Caco-2 (cell line): ENCODE results near the gene NUP210L. TPM values are rescaled to one million over a fixed set of nuclear protein-coding genes. Genes with fewer than 3 reads are reported as not detected.
A peak's percentile ranks its signal among the peaks of the same experiment; 100 is the strongest.

Experiments used
- Bru-seq: library from RNA; stranded (reverse); fragments of 400-500 nt; gene quantifications from one replicate; lab custom pipeline; 2021; lab: Mats Ljungman, UMichigan
- BruChase-seq, 2 experiments: library from RNA; stranded (reverse); fragments of 400-500 nt; gene quantifications; one replicate each; lab custom pipeline; 2021; lab: Mats Ljungman, UMichigan
- BruUV-seq: library from RNA; stranded (reverse); fragments of 400-500 nt; replicated peaks from 2 replicates; lab custom pipeline; 2021; lab: Mats Ljungman, UMichigan
- CTCF ChIA-PET: fragments of 300-600 bp; sonication (Branson Sonifier 250); formaldehyde crosslinking; loops from one replicate; lab custom pipeline; 2022; ENCODE audit warnings: antibody characterized with exemption; lab: Charles Lee
- POLR2A ChIA-PET: fragments of 300-600 bp; sonication (Branson Sonifier 250); formaldehyde crosslinking; loops from one replicate; lab custom pipeline; 2022; ENCODE audit warnings: antibody characterized with exemption; lab: Charles Lee
- DNase-seq, 2 experiments: peaks; one replicate each; pipeline versions ENCODE4 v3.0.0 to v3.0.0-alpha.2; 2020 to 2022
- H3K27me3 ChIP-seq: replicated peaks from 2 replicates; pipeline ENCODE4 v1.6.0; 2011; ENCODE audit warnings: low read length; ENCODE audit not compliant: control insufficient read depth, insufficient read depth
- H3K36me3 ChIP-seq: 2 replicates; pipeline ENCODE4 v1.5.1; 2011; ENCODE audit warnings: low read length; ENCODE audit not compliant: control insufficient read depth, insufficient read depth
- H3K4me1 ChIP-seq: fragments of 250-450 bp; sonication (Bioruptor Pico); 2 replicates; pipeline ENCODE4 v1.5.1; 2020; ENCODE audit warnings: mild to moderate bottlenecking
- H3K4me3 ChIP-seq: 2 replicates; pipeline ENCODE4 v1.5.1; 2011; ENCODE audit warnings: low read depth, mild to moderate bottlenecking, control low read depth, low read length
- H3K9me3 ChIP-seq: fragments of 250-450 bp; sonication (Bioruptor Pico); 2 replicates; pipeline ENCODE4 v1.5.1; 2020; ENCODE audit warnings: mild to moderate bottlenecking, moderate library complexity
- H3K27ac Mint-ChIP-seq: one replicate; pipeline ENCODE4 v1.8.0; 2022; ENCODE audit warnings: mixed read lengths; ENCODE audit not compliant: unreplicated experiment
- H3K27me3 Mint-ChIP-seq: one replicate; pipeline ENCODE4 v1.8.0; 2022; ENCODE audit warnings: mixed read lengths; ENCODE audit not compliant: insufficient read depth, unreplicated experiment
- H3K36me3 Mint-ChIP-seq: one replicate; pipeline ENCODE4 v1.8.0; 2022; ENCODE audit warnings: mild to moderate bottlenecking, mixed read lengths; ENCODE audit not compliant: insufficient read depth, unreplicated experiment
- H3K4me1 Mint-ChIP-seq: one replicate; pipeline ENCODE4 v1.8.0; 2022; ENCODE audit warnings: low read depth, mixed read lengths; ENCODE audit not compliant: unreplicated experiment
- H3K4me3 Mint-ChIP-seq: one replicate; pipeline ENCODE4 v1.8.0; 2022; ENCODE audit warnings: mild to moderate bottlenecking, moderate library complexity, mixed read lengths; ENCODE audit not compliant: unreplicated experiment
- H3K9me3 Mint-ChIP-seq: one replicate; pipeline ENCODE4 v1.8.0; 2022; ENCODE audit warnings: mixed read lengths; ENCODE audit not compliant: unreplicated experiment
- intact Hi-C: fragments of 100-400 bp; cut with micrococcal nuclease; formaldehyde crosslinking; loops from one replicate; pipeline ENCODE4 v1.10.0; 2022; ENCODE audit not compliant: unreplicated experiment
- long read RNA-seq: library from polyadenylated mRNA; stranded (forward); transcript quantifications from one replicate; pipeline ENCODE4 v2.0.0, GENCODE V29; 2022
- total RNA-seq: library from RNA; stranded (reverse); gene quantifications from 2 replicates; pipeline ENCODE4 v1.2.3, GENCODE V29; 2022
- TF ChIP-seq, protein P1 (sequence below), 2 experiments: fragments of 200-600 bp in 1 of 2; IDR thresholded peaks; 1 replicate in 1 of 2; 2 replicates in 1 of 2; pipeline versions ENCODE4 v1.5.1 to v1.8.0; 2011 to 2022; ENCODE audit warnings: antibody characterized with exemption in 1 of 2, control low read depth in 1 of 2, inconsistent platforms in 1 of 2, low read depth in 1 of 2, low read length in 1 of 2, mild to moderate bottlenecking in 1 of 2, moderate library complexity in 1 of 2; ENCODE audit not compliant: insufficient read depth in 1 of 2, severe bottlenecking in 1 of 2, unreplicated experiment in 1 of 2

Gene NUP210L
- 0.07 and 0.19 TPM in 2 replicates for total RNA-seq
- Bru-seq, nascent RNA: percentile 20 among the genes with signal in this experiment
- percentile 23 among the genes with signal in this experiment for BruChase-seq, experiment 1, labeled RNA remaining after a 2-hour chase
- BruChase-seq, experiment 2, labeled RNA remaining after a 6-hour chase: percentile 26 among the genes with signal in this experiment
- long read RNA-seq, partial matches to known transcripts: 0 of 2 reads
- long read RNA-seq, other reads (novel, unspliced or antisense): 2 of 2 reads

DNA sequence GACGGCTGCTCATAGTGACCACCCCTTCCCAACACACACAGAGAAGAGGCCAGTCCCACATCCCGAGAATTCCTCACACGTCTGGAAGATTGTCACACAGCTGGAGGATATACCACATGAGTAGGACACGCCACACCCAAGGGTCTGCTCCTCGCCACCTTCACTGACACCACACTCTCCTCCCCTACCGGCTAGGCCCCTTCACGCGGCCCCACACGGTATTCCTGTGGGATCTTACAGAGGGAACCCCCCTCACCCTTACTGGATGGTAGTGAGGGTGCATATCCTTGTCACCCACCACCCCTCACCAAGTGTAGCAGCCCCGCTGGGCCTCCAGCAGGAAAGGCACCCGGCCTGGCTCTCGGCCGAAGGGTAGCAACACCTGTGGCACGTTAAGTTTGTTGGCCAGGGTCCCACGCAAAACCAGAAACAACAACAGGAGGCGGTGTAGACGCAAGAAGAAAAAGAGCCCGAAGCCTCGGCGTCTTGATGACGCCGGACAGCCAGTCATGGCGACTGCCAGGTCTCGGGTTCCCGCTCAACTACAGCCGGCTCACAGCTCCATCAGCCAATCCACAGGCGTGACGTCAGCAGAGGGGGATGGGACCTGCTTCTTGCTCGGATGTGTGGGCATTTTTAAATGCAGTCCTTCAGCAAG lies at the start of gene NUP210L:
Gene NUP210L, minus strand, starts transcription at position 540 of the 658 bp plus-strand sequence.
- peaks cover 18% of the 10 kb centered on the region for H3K4me1 Mint-ChIP-seq
- H3K4me3 ChIP-seq: no peak within 1 kb of the TSS
- H3K36me3 ChIP-seq: no peaks in the 10 kb centered on the region; the same call in none of the 2 replicates
- no peaks in the 10 kb centered on the region for H3K27me3 Mint-ChIP-seq
- DNase-seq: no peak
- H3K4me1 ChIP-seq: peaks cover 13% of the 10 kb centered on the region; the same call in 1 of the 2 replicates
- ChIA-PET CTCF (interaction anchor here (0.7 kb wide), 1 partner anchor 180 kb away, joined by 4 read pairs; no protein-coding TSS in a partner anchor), POLR2A (interaction anchor here (0.5 to 0.6 kb wide), 2 partner anchors 122 to 1352 kb away, joined by 3 to 4 read pairs; no protein-coding TSS in a partner anchor)
- H3K9me3 Mint-ChIP-seq: no peaks in the 10 kb centered on the region
- no TSS peak for BruUV-seq
- H3K4me3 Mint-ChIP-seq: no peak within 1 kb of the TSS
- peak within 1 kb of the TSS; percentile 33 for H3K27ac Mint-ChIP-seq
- intact Hi-C loops: no loop called here
- H3K9me3 ChIP-seq: no peaks in the 10 kb centered on the region
- H3K27me3 ChIP-seq: no peaks in the 10 kb centered on the region
- TF ChIP-seq, protein P1, sequence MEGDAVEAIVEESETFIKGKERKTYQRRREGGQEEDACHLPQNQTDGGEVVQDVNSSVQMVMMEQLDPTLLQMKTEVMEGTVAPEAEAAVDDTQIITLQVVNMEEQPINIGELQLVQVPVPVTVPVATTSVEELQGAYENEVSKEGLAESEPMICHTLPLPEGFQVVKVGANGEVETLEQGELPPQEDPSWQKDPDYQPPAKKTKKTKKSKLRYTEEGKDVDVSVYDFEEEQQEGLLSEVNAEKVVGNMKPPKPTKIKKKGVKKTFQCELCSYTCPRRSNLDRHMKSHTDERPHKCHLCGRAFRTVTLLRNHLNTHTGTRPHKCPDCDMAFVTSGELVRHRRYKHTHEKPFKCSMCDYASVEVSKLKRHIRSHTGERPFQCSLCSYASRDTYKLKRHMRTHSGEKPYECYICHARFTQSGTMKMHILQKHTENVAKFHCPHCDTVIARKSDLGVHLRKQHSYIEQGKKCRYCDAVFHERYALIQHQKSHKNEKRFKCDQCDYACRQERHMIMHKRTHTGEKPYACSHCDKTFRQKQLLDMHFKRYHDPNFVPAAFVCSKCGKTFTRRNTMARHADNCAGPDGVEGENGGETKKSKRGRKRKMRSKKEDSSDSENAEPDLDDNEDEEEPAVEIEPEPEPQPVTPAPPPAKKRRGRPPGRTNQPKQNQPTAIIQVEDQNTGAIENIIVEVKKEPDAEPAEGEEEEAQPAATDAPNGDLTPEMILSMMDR (IDR thresholded peaks at IDR 0.05; ENCODE audit: insufficient read depth in 1 of 2, low read depth in 1 of 2, low read length in 1 of 2, severe bottlenecking in 1 of 2, unreplicated experiment in 1 of 2): no peak
- H3K36me3 Mint-ChIP-seq: peaks cover 55% of the 10 kb centered on the region

- intact Hi-C loops: loop anchor here (1.0 kb wide), 3 partner anchors 13 to 73 kb away; partner anchors contain the start of gene HAX1
- TF ChIP-seq, protein P1 (IDR thresholded peaks at IDR 0.05; ENCODE audit: insufficient read depth in 1 of 2, low read depth in 1 of 2, low read length in 1 of 2, severe bottlenecking in 1 of 2, unreplicated experiment in 1 of 2): peak in 1 of 2 experiments; percentile 52
- peaks cover 6% of the 10 kb centered on the region for H3K36me3 Mint-ChIP-seq
- no peaks in the 10 kb centered on the region for H3K9me3 Mint-ChIP-seq
- Histone ChIP-seq H3K9me3 (no peaks in the 10 kb centered on the region), H3K36me3 (no peaks in the 10 kb centered on the region), H3K27me3 (no peaks in the 10 kb centered on the region), H3K4me3 (no peak overlapping the region), H3K4me1 (0 out of 2 replicates have a peak, but pooled peaks cover 3% of the 10 kb centered on the region)
- H3K4me3 Mint-ChIP-seq: no peak overlapping the region
- ChIA-PET CTCF (interaction anchor here (0.6 to 2.4 kb wide), 11 partner anchors 13 to 360 kb away, joined by 3 to 14 read pairs (median 4); partner anchors contain the start of genes AQP10, HAX1 and UBAP2L), POLR2A (interaction anchor here (0.7 kb wide), 1 partner anchor 21 kb away, joined by 3 read pairs; the partner anchor contains the start of gene UBAP2L)
- peaks cover 7% of the 10 kb centered on the region for H3K4me1 Mint-ChIP-seq
- H3K27ac Mint-ChIP-seq: no peak overlapping the region
- no TSS peak for BruUV-seq
- DNase-seq: peak in 1 of 2 experiments; percentile 31
- H3K27me3 Mint-ChIP-seq: no peaks in the 10 kb centered on the region
Measured at GRCh38 chr1:154199563-154199879, 44.6 kb upstream of the NUP210L start.
